ENCODE data around the gene CDH4.

- TF ChIP-seq POLR2A (IDR thresholded peaks at IDR 0.05) (no peak), CTCF (IDR thresholded peaks at IDR 0.05) (no peak)
Observed at GRCh38 chr20:61864481-61864880, 612.4 kb downstream of the CDH4 start.
